OCI-LY7 (cell line): ENCODE measurements around the gene UBE2N. TPM values are rescaled to one million over a fixed set of nuclear protein-coding genes. Genes with fewer than 3 reads are reported as not detected.

Experiments
- Bru-seq: library from RNA; stranded (reverse); fragments of 400-500 nt; gene quantifications from one replicate; lab custom pipeline; 2021; lab: Mats Ljungman, UMichigan
- BruChase-seq, 2 experiments: library from RNA; stranded (reverse); fragments of 400-500 nt; gene quantifications; one replicate each; lab custom pipeline; 2021; lab: Mats Ljungman, UMichigan
- BruUV-seq: library from RNA; stranded (reverse); fragments of 400-500 nt; replicated peaks from 2 replicates; lab custom pipeline; 2021; lab: Mats Ljungman, UMichigan
- CTCF ChIA-PET: fragments of 300-600 bp; sonication (Branson Sonifier 250); formaldehyde crosslinking; loops from one replicate; lab custom pipeline; 2022; ENCODE audit warnings: antibody characterized with exemption; ENCODE audit not compliant: unreplicated experiment; lab: Charles Lee
- POLR2A ChIA-PET: fragments of 300-600 bp; sonication (Branson Sonifier 250); formaldehyde crosslinking; loops from one replicate; lab custom pipeline; 2022; ENCODE audit warnings: antibody characterized with exemption; lab: Charles Lee
- DNase-seq: peaks from one replicate; pipeline ENCODE4 v3.0.0-alpha.2; 2015; ENCODE audit warnings: low spot score
- H2AFZ ChIP-seq: fragments of 200-600 bp; sonication (generic), shearing (Covaris generic); 2 replicates; pipeline ENCODE4 v1.6.1; 2014; ENCODE audit warnings: mild to moderate bottlenecking, antibody characterized with exemption, low read length, moderate library complexity
- H3K27ac ChIP-seq: fragments of 200-600 bp; sonication (generic); 2 replicates; pipeline ENCODE4 v1.5.1; 2014; ENCODE audit warnings: mixed run types, low read depth, mild to moderate bottlenecking, moderate library complexity, low read length, inconsistent platforms; ENCODE audit not compliant: poor library complexity, severe bottlenecking
- H3K36me3 ChIP-seq: fragments of 200-600 bp; sonication (generic); 2 replicates; pipeline ENCODE4 v1.6.1; 2014; ENCODE audit warnings: mild to moderate bottlenecking, antibody characterized with exemption, low read length, moderate library complexity, mixed read lengths; ENCODE audit not compliant: insufficient read depth
- H3K4me1 ChIP-seq: fragments of 200-600 bp; sonication (generic); 2 replicates; pipeline ENCODE4 v1.5.1; 2014; ENCODE audit warnings: mild to moderate bottlenecking, low read length; ENCODE audit not compliant: insufficient read depth, poor library complexity, severe bottlenecking
- H3K4me2 ChIP-seq: fragments of 200-600 bp; sonication (generic); 2 replicates; pipeline ENCODE4 v1.6.1; 2014; ENCODE audit warnings: mild to moderate bottlenecking, low read length
- H3K4me3 ChIP-seq: fragments of 200-600 bp; sonication (generic); 2 replicates; pipeline ENCODE4 v1.5.1; 2014; ENCODE audit warnings: mild to moderate bottlenecking, low read depth, low read length; ENCODE audit not compliant: poor library complexity, severe bottlenecking
- H3K79me2 ChIP-seq: fragments of 200-600 bp; sonication (generic); 2 replicates; pipeline ENCODE4 v1.6.1; 2016; ENCODE audit warnings: low read depth, mild to moderate bottlenecking, low read length, moderate library complexity, mixed read lengths; ENCODE audit not compliant: insufficient read depth
- H3K9me2 ChIP-seq: fragments of 200-600 bp; sonication (generic); 2 replicates; pipeline ENCODE4 v1.6.1; 2016; ENCODE audit warnings: mild to moderate bottlenecking, low read length, mixed read lengths; ENCODE audit not compliant: insufficient read depth
- H3K9me3 ChIP-seq: fragments of 200-600 bp; sonication (generic); 2 replicates; pipeline ENCODE4 v1.6.1; 2014; ENCODE audit warnings: mild to moderate bottlenecking, mixed run types, low read length, mixed read lengths
- H4K20me1 ChIP-seq: fragments of 200-600 bp; sonication (generic); 2 replicates; pipeline ENCODE4 v1.6.1; 2014; ENCODE audit warnings: mild to moderate bottlenecking, antibody characterized with exemption, low read length, moderate library complexity, mixed read lengths; ENCODE audit not compliant: insufficient read depth
- EZH2phosphoT487 ChIP-seq: fragments of 200-600 bp; sonication (generic); IDR thresholded peaks from 2 replicates; pipeline ENCODE4 v1.6.1; 2018; ENCODE audit warnings: low read depth, borderline replicate concordance, mild to moderate bottlenecking, mixed run types, antibody characterized with exemption, low read length, moderate library complexity, mixed read lengths
- intact Hi-C: fragments of 100-400 bp; cut with micrococcal nuclease; formaldehyde crosslinking; loops from one replicate; pipeline ENCODE4 v1.10.0; 2022; ENCODE audit not compliant: unreplicated experiment
- long read RNA-seq: library from polyadenylated mRNA; stranded (forward); transcript quantifications from one replicate; pipeline ENCODE4 v2.0.0, GENCODE V29; 2022
- total RNA-seq, 2 experiments: library from RNA; depleted of rRNA in 1 of 2; stranded (reverse); fragments of >200 nt in 1 of 2; shearing (Covaris generic) in 1 of 2; gene quantifications; 2 replicates each; pipeline ENCODE4 v1.2.3, GENCODE V29; 2014 to 2022
- TF ChIP-seq, protein P1 (sequence below): fragments of 200-600 bp; sonication (generic); conservative IDR thresholded peaks from 2 replicates; pipeline ENCODE4 v1.5.1; 2014; ENCODE audit warnings: mild to moderate bottlenecking, antibody characterized with exemption, low read length, moderate library complexity, mixed read lengths

Gene UBE2N, protein sequence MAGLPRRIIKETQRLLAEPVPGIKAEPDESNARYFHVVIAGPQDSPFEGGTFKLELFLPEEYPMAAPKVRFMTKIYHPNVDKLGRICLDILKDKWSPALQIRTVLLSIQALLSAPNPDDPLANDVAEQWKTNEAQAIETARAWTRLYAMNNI
- 193 and 214 TPM in 2 replicates for total RNA-seq (2014; rRNA removed; shearing (Covaris generic))
- total RNA-seq (2022), result 153 and 163 TPM in 2 replicates
- Bru-seq, nascent RNA, result percentile 95 among the genes with signal in this experiment
- BruChase-seq, experiment 1, labeled RNA remaining after a 6-hour chase, result percentile 96 among the genes with signal in this experiment
- percentile 95 among the genes with signal in this experiment for BruChase-seq, experiment 2, labeled RNA remaining after a 2-hour chase
- long read RNA-seq, full-length matches to known transcripts, result 238 of 250 reads
- long read RNA-seq, partial matches to known transcripts, result 7 of 250 reads
- long read RNA-seq, other reads (novel, unspliced or antisense), result 5 of 250 reads

- CTCF ChIA-PET, result no interaction called here
- BruUV-seq, result no TSS peak
- peak within 1 kb of the TSS; percentile 77 for H3K27ac ChIP-seq
These were observed at the start of gene UBE2N for GRCh38 chr12:93441617-93442410. UBE2N (minus strand) TSS chr12:93441947; CDS start chr12:93441884, 63 bp downstream.

DNA sequence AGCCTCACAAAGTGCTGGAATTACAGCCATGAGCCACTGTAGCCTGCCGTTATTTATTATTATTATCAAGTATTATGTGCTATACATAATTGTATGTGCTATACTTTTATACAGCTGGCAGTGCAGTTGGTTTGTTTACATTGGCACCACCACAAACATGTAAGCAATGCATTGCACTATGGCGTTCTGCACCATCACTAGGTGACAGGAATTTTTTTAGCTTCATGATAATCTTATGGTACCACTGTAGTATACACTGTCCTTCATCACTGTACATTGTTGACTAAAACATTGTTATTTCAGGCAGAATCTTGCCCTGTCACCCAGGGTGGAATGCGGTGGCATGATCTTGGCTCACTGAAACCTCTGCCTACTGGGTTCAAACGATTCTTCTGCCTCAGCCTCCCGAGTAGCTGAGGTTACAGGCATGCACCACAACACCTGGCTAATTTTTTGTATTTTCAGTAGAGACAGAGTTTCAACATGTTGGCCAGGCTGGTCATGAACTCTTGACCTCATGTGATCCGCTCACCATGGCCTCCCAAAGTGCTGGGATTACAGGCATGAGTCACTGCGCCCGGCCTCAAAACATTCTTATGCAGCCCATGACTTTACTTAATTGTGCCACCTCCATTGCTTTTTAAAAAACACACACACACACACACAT, 42.7 kb upstream of the UBE2N start:
- no TSS peak for BruUV-seq
- Histone ChIP-seq H3K9me3 (no peaks in the 10 kb centered on the region), H3K27ac (no peak overlapping the region), H3K4me3 (no peak overlapping the region), H2AFZ (no peak overlapping the region), H4K20me1 (no peaks in the 10 kb centered on the region), H3K36me3 (peaks cover 89% of the 10 kb centered on the region), H3K9me2 (no peaks in the 10 kb centered on the region), H3K79me2 (no peaks in the 10 kb centered on the region), H3K4me1 (no peaks in the 10 kb centered on the region), H3K4me2 (no peak overlapping the region)
- no peak for TF ChIP-seq EZH2phosphoT487
- TF ChIP-seq, protein P1, sequence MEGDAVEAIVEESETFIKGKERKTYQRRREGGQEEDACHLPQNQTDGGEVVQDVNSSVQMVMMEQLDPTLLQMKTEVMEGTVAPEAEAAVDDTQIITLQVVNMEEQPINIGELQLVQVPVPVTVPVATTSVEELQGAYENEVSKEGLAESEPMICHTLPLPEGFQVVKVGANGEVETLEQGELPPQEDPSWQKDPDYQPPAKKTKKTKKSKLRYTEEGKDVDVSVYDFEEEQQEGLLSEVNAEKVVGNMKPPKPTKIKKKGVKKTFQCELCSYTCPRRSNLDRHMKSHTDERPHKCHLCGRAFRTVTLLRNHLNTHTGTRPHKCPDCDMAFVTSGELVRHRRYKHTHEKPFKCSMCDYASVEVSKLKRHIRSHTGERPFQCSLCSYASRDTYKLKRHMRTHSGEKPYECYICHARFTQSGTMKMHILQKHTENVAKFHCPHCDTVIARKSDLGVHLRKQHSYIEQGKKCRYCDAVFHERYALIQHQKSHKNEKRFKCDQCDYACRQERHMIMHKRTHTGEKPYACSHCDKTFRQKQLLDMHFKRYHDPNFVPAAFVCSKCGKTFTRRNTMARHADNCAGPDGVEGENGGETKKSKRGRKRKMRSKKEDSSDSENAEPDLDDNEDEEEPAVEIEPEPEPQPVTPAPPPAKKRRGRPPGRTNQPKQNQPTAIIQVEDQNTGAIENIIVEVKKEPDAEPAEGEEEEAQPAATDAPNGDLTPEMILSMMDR, result no peak
- no peak for DNase-seq
- intact Hi-C loops, result no loop called here
- ChIA-PET CTCF (no interaction called here), POLR2A (interaction anchor here (0.6 kb wide), 1 partner anchor 28 kb away, joined by 3 read pairs; no protein-coding TSS in a partner anchor)

More at GRCh38 chr12:93441617-93442410, at the start of gene UBE2N:
- POLR2A ChIA-PET, result interaction anchor here (0.5 to 1.6 kb wide), 11 partner anchors 14 to 941 kb away, joined by 3 to 7 read pairs (median 4); partner anchors contain the start of gene MRPL42
- no peak for TF ChIP-seq EZH2phosphoT487
- TF ChIP-seq, protein P1, result no peak
- peak; percentile 95 for DNase-seq
- H3K79me2 ChIP-seq, result peaks cover 63% of the 10 kb centered on the region
- H3K4me3 ChIP-seq, result peak within 1 kb of the TSS; percentile 98
- H3K9me3 ChIP-seq, result no peaks in the 10 kb centered on the region
- intact Hi-C loops, result loop anchor here (1.0 to 10.0 kb wide), 4 partner anchors 25 to 975 kb away; partner anchors contain the start of genes CRADD, EEA1 and MRPL42
- peaks cover 46% of the 10 kb centered on the region for H3K4me1 ChIP-seq
- H3K36me3 ChIP-seq, result peaks cover 3% of the 10 kb centered on the region; the same call in 1 of the 2 replicates
- H2AFZ ChIP-seq, result peak within 1 kb of the TSS; percentile 73; the same call in 1 of the 2 replicates
- peaks cover 41% of the 10 kb centered on the region for H4K20me1 ChIP-seq
- H3K4me2 ChIP-seq, result peak within 1 kb of the TSS; percentile 97
- H3K9me2 ChIP-seq, result no peaks in the 10 kb centered on the region
